Right lobe of liver (tissue), 6 donors: ENCODE measurements around the gene USP8. TPM values are rescaled to one million over a fixed set of nuclear protein-coding genes. Genes with fewer than 3 reads are reported as not detected.
"Not testable (repeated sequence)": the region's sequence is repeated elsewhere in the genome, so short reads cannot be mapped to it uniquely, and the experiment has no call there.

Experiments
- ATAC-seq, 4 donors: fragments of 200-7000 bp; cut with Tn5 transposase; one replicate each; pipeline ENCODE4 v1.9.1; 2020; ENCODE audit warnings: mild to moderate bottlenecking in 4 of 4, moderate library complexity in 4 of 4
- DNase-seq, 3 donors: peaks; one replicate each; pipeline ENCODE4 v3.0.0-alpha.2; 2020
- H3K27ac ChIP-seq, 3 donors: fragments of 200-600 bp; one replicate each; pipeline ENCODE4 v1.8.0; 2022
- H3K27me3 ChIP-seq, 2 donors: fragments of 200-600 bp; one replicate each; pipeline ENCODE4 v1.8.0; 2022
- H3K36me3 ChIP-seq, 4 donors: fragments of 200-600 bp; sonication (generic) in 1 of 4; one replicate each; pipeline versions ENCODE4 v1.5.1 to v1.8.0; 2017 to 2022; ENCODE audit warnings: control low read depth in 1 of 4
- H3K4me1 ChIP-seq, 4 donors: fragments of 200-600 bp; sonication (generic) in 1 of 4; one replicate each; pipeline versions ENCODE4 v1.5.1 to v1.8.0; 2017 to 2022; ENCODE audit warnings: control low read depth in 1 of 4
- H3K4me3 ChIP-seq, 3 donors: fragments of 200-600 bp; one replicate each; pipeline ENCODE4 v1.8.0; 2022
- H3K9me3 ChIP-seq, 4 donors: fragments of 200-600 bp; sonication (generic) in 1 of 4; one replicate each; pipeline versions ENCODE4 v1.5.1 to v1.8.0; 2017 to 2022; ENCODE audit warnings: control low read depth in 1 of 4
- POLR2A ChIP-seq: fragments of 450-650 bp; IDR thresholded peaks from one replicate; pipeline ENCODE4 v1.6.1; 2017; ENCODE audit warnings: antibody characterized with exemption, mild to moderate bottlenecking
- WGBS: methylation state at CpG from one replicate; pipeline ENCODE4 v1.1.6; 2018; ENCODE audit warnings: low coverage, low lambda C conversion rate; ENCODE audit not compliant: insufficient coverage; ENCODE audit errors: missing lambda C conversion rate; 5-methylcytosine and 5-hydroxymethylcytosine counted together
- intact Hi-C, 2 donors: fragments of 100-400 bp; cut with DNase I; formaldehyde crosslinking; loops; one replicate each; pipeline versions ENCODE4 v1.11.2 to v1.14.1; 2022
- total RNA-seq, 6 experiments: library from RNA; depleted of rRNA in 2 of 6; stranded (reverse); fragments of >200 nt in 2 of 6; fragmentation: NEBNext Ultra II Directional in 3 of 6; extraction: Animal tissue kit (Norgen Biotek cat#: 25700) in 3 of 6; gene quantifications; one replicate each; pipeline versions ENCODE4 v1.1.0 to v1.2.4, GENCODE V29; 2016 to 2023
- TF ChIP-seq, protein P1 (sequence below), 4 donors: fragments of 200-600 bp in 3 of 4; fragments of 450-650 bp in 1 of 4; IDR thresholded peaks; one replicate each; pipeline versions ENCODE4 v1.5.1 to v1.8.0; 2016 to 2022; ENCODE audit warnings: antibody characterized with exemption in 4 of 4, mild to moderate bottlenecking in 2 of 4
- donor health status: DM: no; HTN: yes; CAD: no.
- donor health status: DM: no; HTN: no; CAD: no.
- donor health status: DM: no; HTN: no; CAD: no.
- donor health status: DM: no; HTN: yes; CAD: no.
- donor health status: DM: no; HTN: yes; CAD: no.

Gene USP8
- total RNA-seq, 6 experiments from 2014 or later = 26.0 to 38.7 (median 34.6) TPM

DNA sequence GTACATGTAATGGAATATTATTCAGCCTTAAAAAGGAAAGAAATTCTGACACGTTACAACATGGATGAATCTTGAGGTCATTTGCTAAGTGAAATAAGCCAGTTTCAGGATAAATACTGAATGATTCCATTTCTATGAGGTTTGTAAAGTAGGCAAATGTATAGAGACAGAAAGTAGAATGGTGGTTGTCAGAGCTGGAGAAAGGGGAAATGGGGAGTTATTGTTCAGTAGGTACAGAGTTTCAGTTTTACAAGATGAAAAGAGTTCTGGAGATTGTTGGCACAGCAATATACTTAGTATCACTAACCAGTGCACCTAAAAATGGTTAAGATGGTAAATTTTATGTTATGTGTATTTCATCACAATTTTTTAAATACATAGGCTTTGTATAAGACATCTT, 60.6 kb downstream of the USP8 start:
- peaks cover 6 to 49% (median 12%) of the 10 kb centered on the region in 4 donors for H3K36me3 ChIP-seq
- no peaks in the 10 kb centered on the region for H3K9me3 ChIP-seq
- H3K4me3 ChIP-seq = no peak overlapping the region
- H3K27ac ChIP-seq = no peak overlapping the region
- intact Hi-C loops = no loop called here
- no peaks in the 10 kb centered on the region for H3K4me1 ChIP-seq
- TF ChIP-seq POLR2A = no peak
- ATAC-seq = no peak
- WGBS = 100% methylated on average over 1 of the region's 1 CpG
- DNase-seq = no peak
- no peaks in the 10 kb centered on the region for H3K27me3 ChIP-seq

GRCh38 chr15:50485389-50485788, 61.2 kb downstream of the USP8 start:
- no peaks in the 10 kb centered on the region for H3K9me3 ChIP-seq
- no peak overlapping the region for H3K4me3 ChIP-seq
- no peak overlapping the region for H3K27ac ChIP-seq
- H3K4me1 ChIP-seq = no peaks in the 10 kb centered on the region
- TF ChIP-seq, protein P1, sequence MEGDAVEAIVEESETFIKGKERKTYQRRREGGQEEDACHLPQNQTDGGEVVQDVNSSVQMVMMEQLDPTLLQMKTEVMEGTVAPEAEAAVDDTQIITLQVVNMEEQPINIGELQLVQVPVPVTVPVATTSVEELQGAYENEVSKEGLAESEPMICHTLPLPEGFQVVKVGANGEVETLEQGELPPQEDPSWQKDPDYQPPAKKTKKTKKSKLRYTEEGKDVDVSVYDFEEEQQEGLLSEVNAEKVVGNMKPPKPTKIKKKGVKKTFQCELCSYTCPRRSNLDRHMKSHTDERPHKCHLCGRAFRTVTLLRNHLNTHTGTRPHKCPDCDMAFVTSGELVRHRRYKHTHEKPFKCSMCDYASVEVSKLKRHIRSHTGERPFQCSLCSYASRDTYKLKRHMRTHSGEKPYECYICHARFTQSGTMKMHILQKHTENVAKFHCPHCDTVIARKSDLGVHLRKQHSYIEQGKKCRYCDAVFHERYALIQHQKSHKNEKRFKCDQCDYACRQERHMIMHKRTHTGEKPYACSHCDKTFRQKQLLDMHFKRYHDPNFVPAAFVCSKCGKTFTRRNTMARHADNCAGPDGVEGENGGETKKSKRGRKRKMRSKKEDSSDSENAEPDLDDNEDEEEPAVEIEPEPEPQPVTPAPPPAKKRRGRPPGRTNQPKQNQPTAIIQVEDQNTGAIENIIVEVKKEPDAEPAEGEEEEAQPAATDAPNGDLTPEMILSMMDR (IDR thresholded peaks at IDR 0.05) = no peak
- no peak for TF ChIP-seq POLR2A
- no peaks in the 10 kb centered on the region for H3K27me3 ChIP-seq
- no peak for ATAC-seq
- peaks cover 6 to 50% (median 16%) of the 10 kb centered on the region in 4 donors for H3K36me3 ChIP-seq
- DNase-seq = no peak
- intact Hi-C loops = no loop called here
- WGBS = 100% methylated on average over 3 of the region's 3 CpGs

DNA sequence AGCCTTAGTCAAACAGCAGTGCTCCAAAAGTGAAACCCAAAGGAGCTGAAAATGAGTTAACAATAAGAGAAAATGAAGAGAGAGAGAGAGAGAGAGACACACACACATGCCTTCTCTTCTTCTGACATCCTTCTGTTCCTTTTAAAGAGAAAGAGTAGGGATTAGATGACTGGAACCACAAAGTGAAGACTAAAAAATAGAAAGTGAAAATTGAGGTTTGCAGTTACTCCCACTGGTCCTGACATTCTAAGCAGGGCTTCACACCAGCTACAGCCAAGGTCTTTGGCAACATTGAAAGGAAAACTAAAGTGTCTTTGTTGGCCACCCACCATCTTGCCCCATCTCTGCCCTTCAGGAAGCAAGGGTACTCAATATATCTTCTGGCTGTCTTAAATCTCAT, 63.1 kb downstream of the USP8 start:
- Histone ChIP-seq H3K4me3 (no peak overlapping the region), H3K4me1 (no peaks in the 10 kb centered on the region), H3K9me3 (no peaks in the 10 kb centered on the region), H3K36me3 (peaks cover 3 to 57% (median 20%) of the 10 kb centered on the region in 4 donors), H3K27me3 (no peaks in the 10 kb centered on the region), H3K27ac (no peak overlapping the region)
- intact Hi-C loops = no loop called here
- TF ChIP-seq, protein P1 (IDR thresholded peaks at IDR 0.05) = no peak
- TF ChIP-seq POLR2A = no peak
- no peak for DNase-seq
- ATAC-seq = no peak

- H3K4me1 ChIP-seq = no peaks in the 10 kb centered on the region
- peaks cover 0 to 97% (median 44%) of the 10 kb centered on the region in 4 donors for H3K36me3 ChIP-seq
- H3K27me3 ChIP-seq = no peaks in the 10 kb centered on the region
- intact Hi-C loops = no loop called here
- no peak for ATAC-seq
- DNase-seq = no peak
- H3K4me3 ChIP-seq = no peak overlapping the region
- 100% methylated on average over 3 of the region's 3 CpGs for WGBS
- H3K27ac ChIP-seq = no peak overlapping the region
- TF ChIP-seq POLR2A = no peak
- TF ChIP-seq, protein P1 (IDR thresholded peaks at IDR 0.05) = no peak
- H3K9me3 ChIP-seq = no peaks in the 10 kb centered on the region
Measured at GRCh38 chr15:50493625-50494024, 69.4 kb downstream of the USP8 start.

- ATAC-seq, intact Hi-C loops, H3K27me3 ChIP-seq, H3K4me1 ChIP-seq, DNase-seq, H3K27ac ChIP-seq, H3K9me3 ChIP-seq, H3K4me3 ChIP-seq: not testable (repeated sequence)
- 80% methylated on average over 1 of the region's 2 CpGs for WGBS
- peaks cover 5 to 100% (median 50%) of the 10 kb centered on the region in 4 donors for H3K36me3 ChIP-seq
Measured at GRCh38 chr15:50494547-50494946, 70.3 kb downstream of the USP8 start.

DNA sequence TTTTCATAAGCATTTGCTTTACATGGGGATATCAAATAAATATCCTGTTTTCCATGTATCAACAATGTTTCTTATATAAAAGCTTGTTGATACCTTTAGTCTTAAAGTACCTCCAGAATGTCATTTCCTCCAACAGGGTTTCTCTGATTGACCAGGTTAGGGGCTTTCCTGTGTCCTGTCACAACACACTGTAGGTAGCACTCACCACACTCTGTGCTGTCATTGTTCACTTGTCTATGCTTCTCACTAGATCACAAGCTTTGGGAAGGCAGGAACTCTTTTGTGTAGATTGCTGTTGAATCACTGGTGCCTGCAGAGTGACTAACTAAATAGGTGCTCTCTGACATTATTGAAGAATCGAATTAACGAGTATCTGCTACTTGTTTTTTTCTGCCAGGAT, 72.5 kb downstream of the USP8 start:
- ATAC-seq (no peak), DNase-seq (no peak)
- 88% methylated on average over 2 of the region's 2 CpGs for WGBS
- H3K36me3 ChIP-seq = peaks cover 5 to 96% (median 47%) of the 10 kb centered on the region in 4 donors
- H3K27me3 ChIP-seq = no peaks in the 10 kb centered on the region
- H3K4me1 ChIP-seq = no peaks in the 10 kb centered on the region
- H3K27ac ChIP-seq = no peak overlapping the region
- no peak overlapping the region for H3K4me3 ChIP-seq
- TF ChIP-seq, protein P1 (IDR thresholded peaks at IDR 0.05) = no peak
- TF ChIP-seq POLR2A = no peak
- no peaks in the 10 kb centered on the region for H3K9me3 ChIP-seq
- intact Hi-C loops = no loop called here
